ENCODE results near the gene PRSS38.

Gene PRSS38

DNA sequence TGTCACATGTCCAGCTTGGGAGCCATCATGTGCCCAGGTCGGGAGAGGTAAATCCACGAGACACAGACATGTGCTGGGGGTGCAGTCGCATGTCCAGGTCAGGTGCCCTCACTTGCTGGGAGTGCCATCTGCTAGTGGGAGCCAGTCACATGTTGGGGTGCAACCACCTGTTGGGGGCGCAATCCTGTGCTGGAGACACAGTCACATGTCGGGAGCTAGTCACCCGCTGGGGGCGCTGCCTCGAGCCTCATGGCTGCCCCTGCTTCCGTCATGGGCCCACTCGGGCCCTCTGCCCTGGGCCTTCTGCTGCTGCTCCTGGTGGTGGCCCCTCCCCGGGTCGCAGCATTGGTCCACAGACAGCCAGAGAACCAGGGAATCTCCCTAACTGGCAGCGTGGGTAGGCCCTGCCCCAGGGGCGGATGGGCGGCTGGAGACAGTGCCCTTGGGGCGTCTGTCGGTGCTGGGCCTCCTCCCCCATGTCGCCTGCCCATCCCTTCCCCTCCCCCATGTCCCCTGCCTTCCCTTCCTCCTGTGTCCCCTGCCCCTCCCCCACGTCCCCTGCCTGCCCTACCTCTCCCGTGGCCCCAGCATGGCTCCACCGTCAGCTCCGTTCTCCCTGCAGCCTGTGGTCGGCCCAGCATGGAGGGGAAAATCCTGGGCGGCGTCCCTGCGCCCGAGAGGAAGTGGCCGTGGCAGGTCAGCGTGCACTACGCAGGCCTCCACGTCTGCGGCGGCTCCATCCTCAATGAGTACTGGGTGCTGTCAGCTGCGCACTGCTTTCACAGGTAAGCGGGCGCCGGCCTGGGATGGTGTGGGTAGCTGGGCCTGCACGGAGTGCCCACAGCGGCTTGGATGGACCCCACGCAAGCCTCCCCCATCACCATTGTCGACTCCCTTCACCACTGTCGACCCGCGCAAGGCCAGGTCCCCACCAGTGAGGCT lies at the start of gene PRSS38:
TSS of gene PRSS38 (plus strand) at position 208 of the 942 bp plus-strand sequence. CDS start at position 250, 42 bp downstream.
- no peak for DNase-seq

GRCh38 chr1:227766015-227766634 lies 49.4 kb upstream of the PRSS38 start:
- peak; percentile 97 for DNase-seq

DNA sequence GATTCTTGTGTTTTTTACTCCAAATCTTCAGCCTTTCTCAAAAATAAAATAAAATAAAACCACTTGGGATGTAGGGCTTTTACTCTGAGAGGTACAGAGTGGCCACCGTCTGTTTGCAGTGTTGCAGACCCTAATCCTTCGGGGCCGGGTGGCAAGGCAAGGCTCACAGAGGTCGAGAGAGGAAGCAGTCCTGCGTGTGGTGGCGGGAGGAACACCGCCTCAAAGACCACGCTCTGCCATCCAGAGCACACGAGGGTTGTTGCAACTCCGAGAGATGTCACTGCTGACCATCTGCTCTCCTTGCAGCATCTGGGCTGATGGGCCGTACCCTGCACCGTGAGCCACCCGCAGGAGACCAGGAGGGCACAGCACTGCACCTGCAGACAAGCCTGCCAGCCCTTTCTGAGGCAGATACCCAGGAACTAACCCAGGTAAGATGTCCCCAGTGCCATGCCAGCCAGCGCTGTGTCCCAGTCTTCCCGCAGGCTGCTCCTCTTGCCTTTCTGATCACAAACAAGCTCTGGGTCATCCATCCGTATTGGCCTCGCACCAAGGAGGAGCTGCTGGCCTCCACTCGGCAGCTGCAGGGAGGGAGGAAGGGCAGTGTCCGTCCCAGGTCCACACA lies 48.7 kb upstream of the PRSS38 start:
- DNase-seq: no peak

- no peak for DNase-seq
These were observed 47.9 kb upstream of the PRSS38 start for GRCh38 chr1:227767401-227768124.

DNA sequence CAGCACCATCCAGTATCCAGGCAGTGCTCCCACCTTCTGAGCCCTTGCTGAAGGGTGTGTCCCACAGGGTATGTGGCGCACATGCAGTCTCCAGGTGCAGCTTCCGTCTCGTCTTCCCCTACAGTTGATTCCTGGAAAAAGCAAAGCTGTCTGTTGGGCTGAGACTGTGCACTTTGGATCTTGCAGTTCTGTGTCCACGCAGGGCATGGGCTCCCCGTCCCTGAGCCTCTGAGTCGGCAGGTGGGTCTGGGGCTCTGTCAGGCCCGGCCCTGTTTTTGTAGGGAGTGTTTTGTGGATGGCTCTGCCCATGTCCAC lies 47.4 kb upstream of the PRSS38 start:
- no peak for DNase-seq

GRCh38 chr1:227768640-227769039 lies 46.8 kb upstream of the PRSS38 start:
- no peak for DNase-seq

GRCh38 chr1:227769047-227769935 lies 46.2 kb upstream of the PRSS38 start:
- DNase-seq: no peak

DNA sequence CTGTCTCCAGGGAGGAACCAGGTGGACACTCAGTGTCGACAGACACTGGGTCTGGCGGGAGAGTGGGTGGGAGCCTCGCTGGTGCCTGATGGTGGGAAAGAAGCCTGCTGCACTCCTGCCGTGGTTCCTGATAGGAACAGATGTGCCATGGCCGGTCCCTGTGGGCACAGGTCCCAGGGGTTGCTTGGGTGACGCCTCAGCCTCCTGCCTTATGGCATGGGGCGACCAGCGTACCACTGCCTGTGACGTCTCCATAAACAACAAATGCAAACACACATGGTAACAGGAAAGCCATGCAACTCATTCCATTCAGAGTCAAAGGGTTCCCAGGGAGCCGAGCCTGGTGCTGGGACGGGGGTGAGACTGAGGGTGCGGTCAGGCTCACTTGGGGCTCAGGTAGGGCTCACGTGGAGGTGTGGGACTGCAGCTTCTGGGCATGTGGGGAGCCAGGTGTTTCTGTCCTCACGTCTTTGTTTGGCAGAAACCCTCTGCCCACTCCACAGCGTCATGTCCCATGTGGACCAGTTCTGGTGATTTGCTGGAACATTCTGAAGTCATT lies 45.5 kb upstream of the PRSS38 start:
- no peak for DNase-seq

- no peak for DNase-seq
These were observed 44.7 kb upstream of the PRSS38 start for GRCh38 chr1:227770812-227771211.

DNA sequence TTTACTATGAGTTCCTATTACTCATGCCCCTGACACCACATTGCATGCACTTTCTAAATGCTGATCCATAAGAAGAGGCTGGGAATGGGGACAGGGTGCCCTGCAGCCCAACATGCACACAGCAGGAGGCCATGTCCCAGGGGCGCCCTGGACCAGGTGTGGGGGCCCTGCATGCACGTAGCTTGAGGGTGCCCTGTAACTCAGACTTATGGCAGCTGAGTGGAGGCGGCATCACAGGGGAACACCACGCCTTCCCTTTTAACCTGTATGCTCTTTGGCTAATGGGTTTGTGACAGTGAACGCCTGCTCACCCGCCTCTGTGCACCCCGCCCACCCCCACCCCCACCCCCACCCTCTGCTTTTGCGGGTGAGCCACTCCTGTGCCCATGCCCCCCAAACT lies 44.1 kb upstream of the PRSS38 start:
- DNase-seq: no peak

GRCh38 chr1:227771771-227772170 lies 43.7 kb upstream of the PRSS38 start:
- DNase-seq: no peak

DNA sequence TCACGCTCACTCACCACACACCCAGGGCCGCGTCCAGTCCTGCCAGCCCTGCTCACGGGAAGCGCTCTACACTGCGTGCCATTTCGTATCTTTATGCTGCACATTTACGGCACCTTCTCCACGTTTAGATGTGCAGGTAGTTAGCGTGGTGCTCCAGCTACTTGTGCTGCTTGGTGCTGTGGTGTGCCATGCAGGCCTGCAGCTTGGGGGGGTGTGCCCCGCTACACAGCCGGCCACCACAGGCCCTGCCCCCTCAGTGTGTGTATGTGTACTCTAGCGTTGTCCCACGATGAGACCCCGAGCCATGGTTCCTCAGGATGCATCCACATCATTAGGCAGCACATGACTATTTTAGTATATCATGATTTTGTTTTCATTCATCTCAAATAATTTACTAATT lies 41.9 kb upstream of the PRSS38 start:
- DNase-seq: no peak

DNA sequence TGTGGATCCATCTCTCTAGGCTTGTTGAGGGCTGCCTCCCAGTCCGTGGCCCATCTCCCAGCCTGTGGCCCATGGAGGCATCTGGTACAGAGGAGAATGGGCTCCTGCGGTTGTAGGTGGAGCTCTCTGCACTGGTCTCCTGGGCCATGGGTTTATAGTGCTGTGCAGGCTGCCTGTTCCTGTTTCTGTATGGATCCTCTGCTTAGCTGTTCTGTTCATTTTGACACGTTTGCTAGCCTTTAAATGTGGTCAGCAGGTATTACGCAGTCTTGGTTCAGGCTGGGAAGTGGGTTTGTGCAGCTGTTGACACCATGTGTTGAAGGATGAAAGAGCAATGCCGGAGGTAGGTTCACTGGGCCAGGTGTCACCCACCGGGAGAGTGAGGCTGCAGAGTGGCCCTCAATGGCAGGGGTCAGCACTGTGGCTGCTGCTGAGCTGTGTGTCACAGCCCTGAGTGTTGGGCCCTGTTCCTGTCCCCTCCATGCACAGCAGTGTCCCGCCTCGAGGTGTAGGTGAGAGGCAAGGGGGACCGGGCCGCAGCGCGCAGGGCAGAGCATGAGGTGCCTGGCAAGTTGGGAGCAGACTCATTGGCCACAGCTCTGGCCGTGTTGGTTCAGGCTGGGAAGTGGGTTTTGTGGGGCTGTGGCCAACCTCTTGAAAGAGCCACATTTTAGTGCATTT lies 41.3 kb upstream of the PRSS38 start:
- DNase-seq: peak; percentile 87

DNA sequence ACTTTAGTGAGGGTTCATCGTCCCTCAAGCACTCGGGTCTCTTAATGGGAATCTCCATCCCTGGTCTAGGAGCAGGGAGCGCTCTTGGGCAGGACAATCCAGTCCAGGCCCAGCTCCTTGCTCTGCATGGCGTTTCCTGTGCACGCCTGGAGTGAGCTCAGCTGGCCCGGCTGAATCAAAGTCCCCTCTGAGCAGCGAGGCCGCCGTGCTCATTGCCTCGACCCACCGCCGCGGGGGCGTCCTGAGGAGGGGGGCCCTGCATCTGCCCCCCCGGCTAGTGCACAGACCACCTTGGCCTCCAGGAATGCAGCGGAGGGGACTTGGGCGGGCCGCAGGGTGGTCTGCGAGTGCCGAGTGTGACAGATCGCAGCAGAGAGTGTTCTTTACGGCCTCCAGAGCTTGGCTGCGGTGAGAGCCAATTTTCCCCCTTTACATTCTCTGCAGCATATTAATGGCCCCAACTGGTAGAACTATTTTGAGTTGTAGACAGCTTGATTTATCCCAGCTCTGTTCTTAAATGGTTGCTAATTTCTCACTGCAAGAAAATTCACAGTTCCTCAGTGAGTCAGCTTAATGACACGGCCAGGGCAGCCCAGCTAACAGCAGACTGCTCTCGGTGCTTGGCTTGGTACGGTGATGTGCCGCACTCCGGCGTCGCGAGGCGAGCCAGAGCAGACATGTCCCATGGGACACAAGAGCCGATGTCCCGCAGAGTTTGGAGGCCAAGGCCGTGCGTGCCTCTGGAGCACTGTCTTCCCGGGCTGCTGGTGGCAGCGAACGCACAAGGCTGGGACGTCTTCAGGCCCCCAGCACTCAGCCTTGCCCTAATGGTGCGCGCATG lies 40.4 kb upstream of the PRSS38 start:
- no peak for DNase-seq

DNA sequence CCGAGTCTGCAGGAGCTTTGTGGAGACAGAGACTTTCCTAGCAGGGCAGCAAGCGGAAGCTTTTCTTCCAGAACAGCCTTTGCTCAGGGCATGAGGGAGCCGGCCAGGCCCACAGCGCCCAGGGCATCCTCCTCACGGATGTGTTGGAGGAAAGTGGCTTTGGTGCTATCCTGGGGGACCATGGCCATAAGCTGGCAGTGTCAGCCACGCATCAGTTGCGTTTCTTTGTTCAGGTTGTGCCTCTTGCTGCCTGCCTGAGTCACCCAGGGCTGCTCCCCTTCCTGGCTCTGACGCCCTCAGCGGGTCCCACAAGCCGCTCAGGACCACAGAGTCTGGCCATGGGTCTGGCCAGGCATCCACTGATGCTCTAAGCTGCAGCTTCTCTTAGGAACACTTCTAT lies 39.6 kb upstream of the PRSS38 start:
- no peak for DNase-seq

DNA sequence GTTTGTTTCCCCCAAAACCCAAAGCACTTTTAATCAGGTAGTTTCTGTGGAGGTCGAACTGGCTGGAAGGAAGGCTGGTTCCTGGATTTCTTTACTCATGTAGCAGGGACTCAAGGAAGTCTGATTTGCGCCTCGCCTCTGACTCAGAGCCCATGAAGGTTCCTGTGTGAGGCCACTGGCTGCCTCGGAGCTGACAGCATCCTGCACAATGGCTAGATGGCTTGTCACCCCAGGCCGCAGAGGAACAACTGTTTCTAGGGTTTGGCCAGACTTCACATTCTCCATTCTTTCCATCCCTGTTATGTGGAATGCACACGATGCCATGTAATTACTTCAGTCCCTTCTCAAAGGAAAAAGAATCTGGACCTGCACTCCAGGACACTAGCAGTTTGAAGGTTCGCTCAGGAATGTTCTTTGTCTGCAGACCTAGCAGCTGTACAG lies 39.1 kb upstream of the PRSS38 start:
- no peak for DNase-seq

- no peak for DNase-seq
These were observed 38.3 kb upstream of the PRSS38 start for GRCh38 chr1:227777156-227777555.

GRCh38 chr1:227777646-227778045 lies 37.8 kb upstream of the PRSS38 start:
- DNase-seq: no peak

GRCh38 chr1:227778401-227778947 lies 37.0 kb upstream of the PRSS38 start:
- no peak for DNase-seq

DNA sequence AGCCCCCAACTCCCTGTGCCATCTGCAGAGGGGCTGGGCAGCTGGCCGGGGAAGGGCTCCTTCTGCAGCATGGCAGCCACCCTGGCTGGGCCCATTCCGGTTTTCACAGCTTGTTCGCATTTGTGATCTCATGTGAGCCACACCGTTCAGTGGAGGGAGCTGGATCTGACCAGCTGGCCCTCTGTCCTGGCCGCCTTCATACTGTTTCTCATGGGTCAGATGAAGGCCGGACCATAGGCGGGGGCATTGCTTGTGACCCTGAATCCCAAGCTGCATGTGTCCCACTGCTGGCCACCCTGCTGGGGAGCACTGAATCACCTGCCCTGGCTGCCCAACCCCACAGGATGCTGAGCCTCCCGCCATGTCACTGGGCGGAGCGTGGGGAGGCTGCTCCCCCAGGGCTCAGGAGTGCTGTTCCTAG lies 36.4 kb upstream of the PRSS38 start:
- no peak for DNase-seq
